K562 (cell line): ENCODE measurements around the gene TBL1X. TPM values are rescaled to one million over a fixed set of nuclear protein-coding genes. Genes with fewer than 3 reads are reported as not detected.

Source experiments
- ATAC-seq: fragments of 200-7000 bp; cut with Tn5 transposase; 3 replicates; pipeline ENCODE4 v1.9.1; 2020; ENCODE audit warnings: moderate library complexity
- BruUV-seq: library from RNA; stranded (reverse); fragments of 400-500 nt; replicated peaks from 2 replicates; lab custom pipeline; 2021; lab: Mats Ljungman, UMichigan
- CTCF ChIA-PET: fragments of 300-600 bp; formaldehyde crosslinking; extraction: SDS; loops from one replicate; lab custom pipeline; 2021; ENCODE audit warnings: low intra/inter-chr PET ratio; lab: Yijun Ruan, JAX
- POLR2A ChIA-PET: fragments of 300-600, 350-650 bp; sonication (Branson Sonifier 250); formaldehyde crosslinking; extraction: SDS; loops from one replicate; lab custom pipeline; 2021; ENCODE audit warnings: antibody characterized with exemption, inconsistent platforms; lab: Yijun Ruan, JAX
- DNase-seq, 4 experiments: peaks; one replicate each; pipeline versions ENCODE4 v3.0.0 to v3.0.0-alpha.2; 2011 to 2018; ENCODE audit warnings: low spot score in 3 of 4, mixed read lengths in 3 of 4; ENCODE audit errors: extremely low read depth in 1 of 4
- FAIRE-seq: peaks from 2 replicates; lab custom pipeline; 2011; peaks lifted over from hg19 to GRCh38; lab: Jason Lieb, UNC
- H2AFZ ChIP-seq: 2 replicates; pipeline ENCODE4 v1.6.0; 2011; ENCODE audit warnings: low read depth, low read length, control low read depth, inconsistent platforms
- H3K27ac ChIP-seq: fragments of 200-600 bp; 3 replicates; pipeline ENCODE4 v1.8.0; 2011; ENCODE audit warnings: low read depth, mild to moderate bottlenecking, control low read depth, inconsistent platforms, low read length, moderate library complexity, mixed read lengths; ENCODE audit errors: extremely low read depth
- H3K27me3 ChIP-seq, 2 experiments: fragments of 300-600 bp in 1 of 2; 2 replicates in 1 of 2; 3 replicates in 1 of 2; pipeline versions ENCODE4 v1.6.0 to v1.8.0; 2011; ENCODE audit warnings: inconsistent platforms in 2 of 2, low read length in 2 of 2, mild to moderate bottlenecking in 1 of 2, mixed read lengths in 1 of 2, moderate library complexity in 1 of 2; ENCODE audit not compliant: control insufficient read depth in 2 of 2, insufficient read depth in 2 of 2
- H3K36me3 ChIP-seq: fragments of 300-600 bp; 3 replicates; pipeline ENCODE4 v1.8.0; 2011; ENCODE audit warnings: mild to moderate bottlenecking, low read length, inconsistent platforms; ENCODE audit not compliant: control insufficient read depth, insufficient read depth
- H3K4me1 ChIP-seq, 2 experiments: fragments of 200-600 bp in 1 of 2; replicated peaks in 1 of 2; 2 replicates in 1 of 2; 3 replicates in 1 of 2; pipeline versions ENCODE4 v1.5.1 to v1.8.0; 2011; ENCODE audit warnings: inconsistent platforms in 2 of 2, low read length in 2 of 2, mild to moderate bottlenecking in 1 of 2, mixed read lengths in 1 of 2, moderate library complexity in 1 of 2; ENCODE audit not compliant: control insufficient read depth in 2 of 2, insufficient read depth in 2 of 2
- H3K4me2 ChIP-seq: 2 replicates; pipeline ENCODE4 v1.6.1; 2011; ENCODE audit warnings: low read length, control low read depth, inconsistent platforms, mixed read lengths; ENCODE audit not compliant: insufficient read depth
- H3K4me3 ChIP-seq: fragments of 200-600 bp; sonication (generic), shearing (Covaris generic); 2 replicates; pipeline ENCODE4 v1.5.1; 2016; ENCODE audit warnings: control low read depth, inconsistent platforms
- H3K79me2 ChIP-seq: fragments of 200-600 bp; 3 replicates; pipeline ENCODE4 v1.8.0; 2011; ENCODE audit warnings: low read length, inconsistent platforms; ENCODE audit not compliant: control insufficient read depth, insufficient read depth
- H3K9ac ChIP-seq, 2 experiments: 2 replicates each; pipeline versions ENCODE4 v1.6.0 to v1.6.1; 2011; ENCODE audit warnings: low read depth in 2 of 2, low read length in 2 of 2, control low read depth in 1 of 2, inconsistent platforms in 1 of 2, mild to moderate bottlenecking in 1 of 2, mixed read lengths in 1 of 2; ENCODE audit not compliant: insufficient read depth in 1 of 2
- H3K9me1 ChIP-seq: one replicate; pipeline ENCODE4 v1.6.0; 2011; ENCODE audit warnings: inconsistent platforms, mild to moderate bottlenecking, low read length, moderate library complexity; ENCODE audit not compliant: control insufficient read depth, insufficient read depth
- H3K9me3 ChIP-seq: replicated peaks from 2 replicates; pipeline ENCODE4 v1.5.1; 2011; ENCODE audit warnings: low read depth, low read length, inconsistent platforms; ENCODE audit not compliant: control insufficient read depth, insufficient read depth
- H4K20me1 ChIP-seq: replicated peaks from 2 replicates; pipeline ENCODE4 v1.6.1; 2011; ENCODE audit warnings: low read length, inconsistent platforms, mixed read lengths; ENCODE audit not compliant: control insufficient read depth, insufficient read depth
- CBX1 ChIP-seq: sonication (generic); IDR thresholded peaks from 2 replicates; pipeline ENCODE4 v1.6.1; 2016; ENCODE audit warnings: antibody characterized with exemption, low read depth, mild to moderate bottlenecking
- FOXJ3 ChIP-seq: sonication (generic); formaldehyde crosslinking; IDR thresholded peaks from 2 replicates; pipeline ENCODE4 v1.4.0; 2020; ENCODE audit warnings: mild to moderate bottlenecking, missing genetic modification reagents
- MIER1 ChIP-seq: fragments of 450-650 bp; IDR thresholded peaks from 2 replicates; pipeline ENCODE4 v1.6.1; 2016; ENCODE audit warnings: antibody characterized with exemption, mild to moderate bottlenecking, low read depth
- NR2F6 ChIP-seq: fragments of 450-650 bp; formaldehyde crosslinking; IDR thresholded peaks from 2 replicates; pipeline ENCODE4 v1.4.0; 2020; ENCODE audit warnings: mild to moderate bottlenecking
- POLR3A ChIP-seq: IDR thresholded peaks from 2 replicates; pipeline ENCODE4 v1.6.1; 2011; ENCODE audit warnings: borderline replicate concordance, mild to moderate bottlenecking, moderate library complexity; ENCODE audit not compliant: insufficient read length, insufficient read depth; ENCODE audit errors: extremely low read depth
- RFX5 ChIP-seq: IDR thresholded peaks from 2 replicates; pipeline ENCODE4 v1.6.1; 2011; ENCODE audit warnings: low read depth, mild to moderate bottlenecking, improper control_type of control experiment, low read length
- SP1 ChIP-seq: sonication (generic); formaldehyde crosslinking; IDR thresholded peaks from 2 replicates; pipeline ENCODE4 v1.8.1; 2022; ENCODE audit warnings: mild to moderate bottlenecking, missing genetic modification reagents
- ZBTB8A ChIP-seq: fragments of 450-650 bp; IDR thresholded peaks from 2 replicates; pipeline ENCODE4 v1.6.1; 2018; ENCODE audit warnings: mild to moderate bottlenecking, moderate library complexity; ENCODE audit not compliant: partially characterized antibody
- ZNF224 ChIP-seq: sonication (generic); formaldehyde crosslinking; IDR thresholded peaks from 2 replicates; pipeline ENCODE4 v1.8.0; 2022; ENCODE audit warnings: mild to moderate bottlenecking, missing genetic modification reagents
- ZNF699 ChIP-seq: fragments of 250-450 bp; sonication (Bioruptor Pico); IDR thresholded peaks from 2 replicates; pipeline ENCODE4 v1.8.0; 2021; ENCODE audit warnings: mild to moderate bottlenecking, moderate library complexity; ENCODE audit not compliant: insufficient replicate concordance
- WGBS: fragments of 100-300 bp; shearing (Covaris generic); methylation state at CpG from one replicate; pipeline ENCODE4 v1.1.6; 2016; ENCODE audit warnings: low coverage, mixed read lengths; ENCODE audit not compliant: insufficient coverage; ENCODE audit errors: missing lambda C conversion rate; 5-methylcytosine and 5-hydroxymethylcytosine counted together
- in situ Hi-C: fragments of 300-500 bp; cut with MboI; formaldehyde crosslinking; loops from 4 replicates; pipeline ENCODE4 v1.15.0; 2018; ENCODE audit warnings: inconsistent platforms, mixed read lengths
- intact Hi-C: fragments of 100-400 bp; cut with micrococcal nuclease; formaldehyde crosslinking; loops from 2 replicates; pipeline ENCODE4 v1.14.2; 2022
- polyA plus RNA-seq, 8 experiments: library from polyadenylated mRNA; depleted of rRNA in 4 of 8; stranded (reverse) in 5 of 8; unstranded in 3 of 8; fragments of >200 nt; fragmentation: Nextera tagmentation in 2 of 8; fragmentation: Illumina TruSeq in 1 of 8; extraction: Ambion mirVana in 2 of 8; extraction: Trizol in 1 of 8; gene quantifications; 2 replicates each; pipeline versions ENCODE4 v1.2.1 to v1.2.3, GENCODE V29; 2011 to 2014; ENCODE audit warnings: inconsistent platforms in 1 of 8, missing spikeins in 1 of 8
- total RNA-seq, 7 experiments: library from RNA; depleted of rRNA in 6 of 7; stranded (reverse); fragments of >200 nt in 6 of 7; fragmentation: Illumina TruSeq in 2 of 7; extraction: Trizol in 2 of 7; gene quantifications; 2 replicates each; pipeline versions ENCODE4 v1.2.1 to v1.2.3, GENCODE V29; 2011 to 2021; ENCODE audit warnings: low replicate concordance in 1 of 7
- TF ChIP-seq, protein P1 (sequence below): fragments of 250-450 bp; sonication (Bioruptor Pico); IDR thresholded peaks from 2 replicates; pipeline ENCODE4 v1.6.1; 2021; ENCODE audit warnings: mild to moderate bottlenecking

The TBL1X gene
- total and polyA plus RNA-seq, 9 of the 15 experiments (the other 6 are each of a cell fraction or from before 2014, with no cell fraction given), result 6.0 to 49.6 (median 19.7) TPM

DNA sequence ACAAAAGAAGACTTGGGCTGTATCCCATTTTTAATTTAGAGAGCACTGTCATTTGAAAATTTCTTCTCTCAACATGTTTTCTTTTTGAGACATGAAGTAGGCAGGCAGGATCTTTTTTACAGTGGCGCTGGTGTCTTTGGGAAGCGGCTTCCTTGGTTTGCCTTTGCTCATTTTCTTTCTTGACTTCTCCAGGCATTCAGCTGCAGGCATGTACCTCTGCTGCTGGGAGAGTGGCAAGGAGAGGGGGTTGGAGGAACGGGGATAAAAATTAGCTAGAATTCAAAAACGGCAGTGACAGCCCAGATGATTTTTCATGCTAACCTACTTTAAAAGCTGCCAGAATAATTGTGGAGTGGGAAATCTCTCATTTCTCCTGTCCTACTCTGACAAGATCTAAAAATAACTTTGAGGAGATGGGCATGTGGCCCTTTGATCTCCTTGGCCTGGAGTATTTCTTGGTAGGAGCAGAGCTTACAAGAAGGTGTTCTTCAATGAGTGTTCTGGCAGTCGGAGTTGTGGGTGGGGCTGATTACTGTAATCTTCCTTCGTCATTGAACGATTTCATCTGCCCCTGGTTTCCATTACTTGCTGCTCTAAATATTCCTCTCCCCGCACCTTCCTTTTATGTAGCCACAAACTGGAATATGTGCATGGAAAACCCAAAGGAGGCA lies 54.8 kb downstream of the TBL1X start:
- no TSS peak for BruUV-seq
- Histone ChIP-seq H3K27ac (no peak overlapping the region), H2AFZ (no peak overlapping the region), H3K79me2 (peaks cover 71% of the 10 kb centered on the region), H3K4me3 (no peak overlapping the region), H3K4me1 (peaks cover 24 to 60% of the 10 kb centered on the region in 2 experiments; a peak in 4 of 5 replicates), H3K9me1 (peaks cover 11% of the 10 kb centered on the region), H3K9ac (no peak overlapping the region), H3K36me3 (no peaks in the 10 kb centered on the region), H3K27me3 (no peaks in the 10 kb centered on the region), H3K4me2 (no peak overlapping the region), H3K9me3 (no peaks in the 10 kb centered on the region), H4K20me1 (peaks cover 38% of the 10 kb centered on the region)
- no peak for ATAC-seq
- 41% methylated on average over 8 of the region's 8 CpGs for WGBS
- DNase-seq, result peak in 1 of 4 experiments; percentile 25
- FAIRE-seq, result no peak
- TF ChIP-seq ZBTB8A, result no peak
- no peak for TF ChIP-seq ZNF224 (CRISPR knock-in tag)
- TF ChIP-seq NR2F6, result no peak
- no peak for TF ChIP-seq SP1 (CRISPR knock-in tag)
- no peak for TF ChIP-seq CBX1
- no peak for TF ChIP-seq FOXJ3
- no peak for TF ChIP-seq ZNF699 (CRISPR knock-in tag)
- TF ChIP-seq RFX5, result no peak
- no peak for TF ChIP-seq MIER1
- TF ChIP-seq, protein P1, sequence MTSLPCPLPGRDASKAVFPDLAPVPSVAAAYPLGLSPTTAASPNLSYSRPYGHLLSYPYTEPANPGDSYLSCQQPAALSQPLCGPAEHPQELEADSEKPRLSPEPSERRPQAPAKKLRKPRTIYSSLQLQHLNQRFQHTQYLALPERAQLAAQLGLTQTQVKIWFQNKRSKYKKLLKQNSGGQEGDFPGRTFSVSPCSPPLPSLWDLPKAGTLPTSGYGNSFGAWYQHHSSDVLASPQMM (CRISPR knock-in tag), result no peak
- no peak for TF ChIP-seq POLR3A
- POLR2A ChIA-PET, result no interaction called here
- CTCF ChIA-PET, result no interaction called here
- intact Hi-C loops, result loop anchor here (5.0 kb wide), 1 partner anchor 167 kb away; no protein-coding TSS in a partner anchor
- in situ Hi-C loops, result no loop called here
